Parathyroid adenoma (tissue), 2 donors: Measurements from ENCODE around the gene ACBD6.

ENCODE experiments used
- H2AFZ ChIP-seq: fragments of 300-600 bp; sonication (generic); one replicate; pipeline ENCODE4 v1.7.0; 2017; ENCODE audit warnings: antibody characterized with exemption, mild to moderate bottlenecking
- H3K27ac ChIP-seq: fragments of 300-600 bp; sonication (generic); one replicate; pipeline ENCODE4 v1.7.0; 2017
- H3K27me3 ChIP-seq: fragments of 300-600 bp; sonication (generic); one replicate; pipeline ENCODE4 v1.7.0; 2017; ENCODE audit warnings: low read length; ENCODE audit not compliant: control insufficient read depth, insufficient read depth
- H3K36me3 ChIP-seq: fragments of 300-600 bp; sonication (generic); one replicate; pipeline ENCODE4 v1.7.0; 2017; ENCODE audit warnings: low read length; ENCODE audit not compliant: control insufficient read depth, insufficient read depth
- H3K4me1 ChIP-seq: fragments of 300-600 bp; sonication (generic); one replicate; pipeline ENCODE4 v1.7.0; 2017; ENCODE audit warnings: control low read depth
- H3K4me2 ChIP-seq: fragments of 300-600 bp; sonication (generic); one replicate; pipeline ENCODE4 v1.7.0; 2017; ENCODE audit warnings: low read length
- H3K4me3 ChIP-seq: fragments of 300-600 bp; sonication (generic); one replicate; pipeline ENCODE4 v1.7.0; 2017; ENCODE audit warnings: low read depth, low read length
- H3K79me2 ChIP-seq: fragments of 300-600 bp; sonication (generic); one replicate; pipeline ENCODE4 v1.7.0; 2017; ENCODE audit warnings: control low read depth
- H3K9ac ChIP-seq: fragments of 300-600 bp; sonication (generic); one replicate; pipeline ENCODE4 v1.7.0; 2017; ENCODE audit warnings: mild to moderate bottlenecking
- H3K9me3 ChIP-seq: fragments of 300-600 bp; sonication (generic); one replicate; pipeline ENCODE4 v1.7.0; 2017; ENCODE audit warnings: low read length; ENCODE audit not compliant: control insufficient read depth
- TF ChIP-seq, protein P1 (sequence below): fragments of 300-600 bp; sonication (generic); IDR thresholded peaks from one replicate; pipeline ENCODE4 v1.7.0; 2017; ENCODE audit warnings: antibody characterized with exemption, mild to moderate bottlenecking
- donor health status: primary hyperparathyroidism.

Gene ACBD6

DNA sequence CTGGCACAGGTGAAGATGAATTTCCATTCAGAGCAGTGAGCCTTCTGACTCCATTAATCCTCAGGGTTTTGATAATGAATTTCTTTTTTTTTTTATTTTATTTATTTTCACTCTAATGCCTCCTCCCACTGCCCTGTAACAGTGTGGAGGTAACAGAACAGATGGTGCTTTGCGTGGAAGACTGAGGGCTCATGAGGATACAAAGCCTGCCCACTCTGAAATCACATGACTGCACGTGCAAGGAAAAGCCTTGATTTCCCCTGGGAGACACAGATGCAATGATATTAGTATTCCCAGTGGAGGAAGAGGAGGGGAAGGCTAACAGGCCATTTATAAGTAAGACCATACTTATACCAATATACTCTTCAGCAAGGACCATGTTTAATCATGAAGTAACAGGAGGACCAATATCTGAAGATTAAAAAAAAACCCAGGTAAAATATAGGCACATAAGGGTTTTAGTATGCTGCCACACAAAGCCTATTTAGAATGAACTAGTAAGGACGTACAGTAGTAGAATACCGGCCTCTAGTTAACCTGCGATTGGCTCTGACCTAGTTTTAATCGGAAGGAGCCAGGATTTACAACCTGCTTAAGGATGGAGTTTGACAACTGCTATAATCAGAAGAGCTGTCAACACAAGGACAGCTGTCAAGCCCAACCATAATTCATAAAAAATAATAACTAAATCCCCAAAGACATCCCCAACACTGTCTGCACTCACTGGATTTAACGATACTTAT is 202.7 kb downstream of the ACBD6 start:
- no peaks in the 10 kb centered on the region for H3K27me3 ChIP-seq
- H2AFZ ChIP-seq: no peak overlapping the region
- no peak overlapping the region for H3K27ac ChIP-seq
- TF ChIP-seq, protein P1, sequence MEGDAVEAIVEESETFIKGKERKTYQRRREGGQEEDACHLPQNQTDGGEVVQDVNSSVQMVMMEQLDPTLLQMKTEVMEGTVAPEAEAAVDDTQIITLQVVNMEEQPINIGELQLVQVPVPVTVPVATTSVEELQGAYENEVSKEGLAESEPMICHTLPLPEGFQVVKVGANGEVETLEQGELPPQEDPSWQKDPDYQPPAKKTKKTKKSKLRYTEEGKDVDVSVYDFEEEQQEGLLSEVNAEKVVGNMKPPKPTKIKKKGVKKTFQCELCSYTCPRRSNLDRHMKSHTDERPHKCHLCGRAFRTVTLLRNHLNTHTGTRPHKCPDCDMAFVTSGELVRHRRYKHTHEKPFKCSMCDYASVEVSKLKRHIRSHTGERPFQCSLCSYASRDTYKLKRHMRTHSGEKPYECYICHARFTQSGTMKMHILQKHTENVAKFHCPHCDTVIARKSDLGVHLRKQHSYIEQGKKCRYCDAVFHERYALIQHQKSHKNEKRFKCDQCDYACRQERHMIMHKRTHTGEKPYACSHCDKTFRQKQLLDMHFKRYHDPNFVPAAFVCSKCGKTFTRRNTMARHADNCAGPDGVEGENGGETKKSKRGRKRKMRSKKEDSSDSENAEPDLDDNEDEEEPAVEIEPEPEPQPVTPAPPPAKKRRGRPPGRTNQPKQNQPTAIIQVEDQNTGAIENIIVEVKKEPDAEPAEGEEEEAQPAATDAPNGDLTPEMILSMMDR: no peak
- H3K79me2 ChIP-seq: no peaks in the 10 kb centered on the region
- H3K36me3 ChIP-seq: no peaks in the 10 kb centered on the region
- no peak overlapping the region for H3K4me2 ChIP-seq
- H3K4me1 ChIP-seq: no peaks in the 10 kb centered on the region
- no peak overlapping the region for H3K9ac ChIP-seq
- no peak overlapping the region for H3K4me3 ChIP-seq
- H3K9me3 ChIP-seq: no peaks in the 10 kb centered on the region

DNA sequence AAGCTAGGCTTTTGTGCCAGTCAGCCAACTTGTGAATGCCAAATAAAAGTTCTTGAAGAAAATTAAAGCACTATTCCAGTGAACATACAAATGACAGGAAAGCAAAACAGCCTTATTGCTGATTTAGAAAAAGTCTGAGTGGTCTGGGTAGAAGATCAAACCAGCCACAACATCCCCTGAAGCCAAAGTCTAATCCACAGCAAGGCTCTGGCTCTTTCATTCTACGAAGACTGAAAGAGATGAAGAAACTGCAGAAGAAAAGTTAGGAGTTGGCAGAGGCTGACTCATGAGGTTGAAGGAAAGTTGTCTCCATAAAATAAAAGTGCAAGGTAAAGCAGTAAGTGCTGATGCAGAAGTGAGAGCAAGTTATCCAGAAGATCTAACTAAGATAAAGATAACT is 206.4 kb downstream of the ACBD6 start:
- H3K79me2 ChIP-seq: no peaks in the 10 kb centered on the region
- no peaks in the 10 kb centered on the region for H3K27me3 ChIP-seq
- no peaks in the 10 kb centered on the region for H3K9me3 ChIP-seq
- H3K27ac ChIP-seq: no peak overlapping the region
- H3K4me2 ChIP-seq: no peak overlapping the region
- TF ChIP-seq, protein P1: no peak
- no peak overlapping the region for H3K4me3 ChIP-seq
- no peaks in the 10 kb centered on the region for H3K4me1 ChIP-seq
- H3K9ac ChIP-seq: no peak overlapping the region
- H3K36me3 ChIP-seq: no peaks in the 10 kb centered on the region
- H2AFZ ChIP-seq: no peak overlapping the region

DNA sequence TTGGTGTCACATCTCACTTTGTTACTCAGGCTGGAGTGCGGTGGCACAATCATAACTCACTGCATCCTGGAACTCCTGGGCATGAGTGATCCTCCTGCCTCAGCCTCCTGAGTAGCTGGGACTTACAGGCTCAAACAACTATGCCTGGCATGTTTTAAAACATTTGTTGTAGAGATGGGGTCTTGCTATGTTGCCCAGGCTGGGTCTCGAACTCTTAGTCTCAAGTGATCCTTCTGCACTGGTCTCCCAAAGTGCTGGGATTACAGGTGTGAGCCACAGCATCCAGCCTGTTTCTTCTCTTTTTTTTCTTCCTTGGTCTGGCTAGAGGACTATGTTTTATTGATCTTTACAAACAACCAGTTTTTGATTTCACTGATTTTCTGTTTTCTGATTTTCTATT is 207.7 kb downstream of the ACBD6 start:
- H3K4me3 ChIP-seq: no peak overlapping the region
- TF ChIP-seq, protein P1: no peak
- no peak overlapping the region for H3K27ac ChIP-seq
- H3K27me3 ChIP-seq: no peaks in the 10 kb centered on the region
- H2AFZ ChIP-seq: no peak overlapping the region
- no peak overlapping the region for H3K9ac ChIP-seq
- no peaks in the 10 kb centered on the region for H3K79me2 ChIP-seq
- H3K36me3 ChIP-seq: no peaks in the 10 kb centered on the region
- no peak overlapping the region for H3K4me2 ChIP-seq
- H3K9me3 ChIP-seq: no peaks in the 10 kb centered on the region
- H3K4me1 ChIP-seq: no peaks in the 10 kb centered on the region

DNA sequence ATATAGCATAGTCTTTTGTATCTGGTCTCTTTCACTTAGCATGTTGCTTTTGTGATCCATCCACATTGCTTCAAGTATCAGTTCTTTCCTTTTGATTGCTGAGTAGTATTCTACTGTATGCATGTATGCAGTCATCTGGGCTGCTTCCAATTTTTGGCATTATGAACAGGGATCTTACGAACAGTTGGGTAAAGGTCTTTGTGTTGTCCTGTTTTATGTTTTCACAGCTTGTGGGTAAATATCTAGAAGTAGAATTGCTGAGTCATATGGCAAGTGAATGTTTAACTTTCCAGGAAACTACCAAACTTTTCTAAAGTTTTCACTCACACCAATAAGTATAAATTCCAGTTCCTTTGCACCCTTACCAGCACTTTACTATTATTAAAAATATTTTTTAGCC is 211.4 kb downstream of the ACBD6 start:
- Histone ChIP-seq H3K4me2 (no peak overlapping the region), H3K9me3 (no peaks in the 10 kb centered on the region), H3K36me3 (no peaks in the 10 kb centered on the region), H3K27me3 (no peaks in the 10 kb centered on the region), H3K79me2 (no peaks in the 10 kb centered on the region), H2AFZ (no peak overlapping the region), H3K4me3 (no peak overlapping the region), H3K9ac (no peak overlapping the region), H3K27ac (no peak overlapping the region), H3K4me1 (no peaks in the 10 kb centered on the region)
- TF ChIP-seq, protein P1: no peak
